HCT116 (cell line): ENCODE results near the gene ADGRL3.

ENCODE experiments used
- CEBPB ChIP-seq: IDR thresholded peaks from 2 replicates; pipeline ENCODE4 v1.6.1; 2012; ENCODE audit warnings: low read depth
- EGR1 ChIP-seq: IDR thresholded peaks from 2 replicates; pipeline ENCODE4 v1.6.1; 2012; ENCODE audit warnings: low read depth
- EZH2 ChIP-seq: fragments of 200-600 bp; sonication (generic); IDR thresholded peaks from 2 replicates; pipeline ENCODE4 v1.6.1; 2017; ENCODE audit warnings: antibody characterized with exemption, mixed run types
- JUND ChIP-seq: IDR thresholded peaks from 2 replicates; pipeline ENCODE4 v1.6.1; 2012
- POLR2A ChIP-seq: IDR thresholded peaks from 2 replicates; pipeline ENCODE4 v1.7.0; 2011; ENCODE audit warnings: borderline replicate concordance; ENCODE audit not compliant: insufficient read depth, insufficient read length; ENCODE audit errors: extremely low read depth
- POLR2AphosphoS5 ChIP-seq: IDR thresholded peaks from 2 replicates; pipeline ENCODE4 v1.6.1; 2011; ENCODE audit warnings: mild to moderate bottlenecking, low read depth, low read length, moderate library complexity
- SP1 ChIP-seq: IDR thresholded peaks from 2 replicates; pipeline ENCODE4 v1.6.1; 2012; ENCODE audit warnings: low read depth
- TF ChIP-seq, protein P1 (sequence below), 3 experiments: fragments of 200-600 bp in 1 of 3; sonication (generic) in 1 of 3; IDR thresholded peaks in 2 of 3; conservative IDR thresholded peaks in 1 of 3; 2 replicates each; pipeline ENCODE4 v1.5.1; 2012 to 2017; ENCODE audit warnings: low read depth in 2 of 3, low read length in 2 of 3, antibody characterized with exemption in 1 of 3, borderline replicate concordance in 1 of 3, control low read depth in 1 of 3, mild to moderate bottlenecking in 1 of 3, mixed read lengths in 1 of 3, mixed run types in 1 of 3, moderate library complexity in 1 of 3; ENCODE audit not compliant: insufficient read depth in 1 of 3

DNA sequence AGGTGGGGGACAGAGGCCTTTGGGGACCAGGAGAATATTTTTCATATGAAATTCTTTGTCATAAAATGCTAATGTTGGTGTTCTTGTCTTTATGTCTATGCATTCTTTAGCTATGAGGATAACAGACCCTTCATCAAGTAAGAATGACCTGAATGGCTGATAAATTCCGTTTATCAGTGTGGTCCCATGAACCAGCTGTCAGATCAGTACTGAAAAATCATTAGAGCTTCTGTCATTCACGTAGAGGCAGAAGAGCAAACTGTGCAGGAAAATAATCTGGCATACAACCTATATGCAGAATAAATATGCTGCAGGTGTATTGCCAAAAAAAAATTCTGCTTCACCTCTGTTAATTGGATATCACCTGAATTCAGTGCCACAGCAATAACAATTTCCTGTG lies 828.6 kb downstream of the ADGRL3 start:
- TF ChIP-seq EZH2 (no peak), POLR2A (no peak), POLR2AphosphoS5 (no peak), CEBPB (no peak), SP1 (no peak), EGR1 (no peak), JUND (no peak)
- TF ChIP-seq, protein P1, sequence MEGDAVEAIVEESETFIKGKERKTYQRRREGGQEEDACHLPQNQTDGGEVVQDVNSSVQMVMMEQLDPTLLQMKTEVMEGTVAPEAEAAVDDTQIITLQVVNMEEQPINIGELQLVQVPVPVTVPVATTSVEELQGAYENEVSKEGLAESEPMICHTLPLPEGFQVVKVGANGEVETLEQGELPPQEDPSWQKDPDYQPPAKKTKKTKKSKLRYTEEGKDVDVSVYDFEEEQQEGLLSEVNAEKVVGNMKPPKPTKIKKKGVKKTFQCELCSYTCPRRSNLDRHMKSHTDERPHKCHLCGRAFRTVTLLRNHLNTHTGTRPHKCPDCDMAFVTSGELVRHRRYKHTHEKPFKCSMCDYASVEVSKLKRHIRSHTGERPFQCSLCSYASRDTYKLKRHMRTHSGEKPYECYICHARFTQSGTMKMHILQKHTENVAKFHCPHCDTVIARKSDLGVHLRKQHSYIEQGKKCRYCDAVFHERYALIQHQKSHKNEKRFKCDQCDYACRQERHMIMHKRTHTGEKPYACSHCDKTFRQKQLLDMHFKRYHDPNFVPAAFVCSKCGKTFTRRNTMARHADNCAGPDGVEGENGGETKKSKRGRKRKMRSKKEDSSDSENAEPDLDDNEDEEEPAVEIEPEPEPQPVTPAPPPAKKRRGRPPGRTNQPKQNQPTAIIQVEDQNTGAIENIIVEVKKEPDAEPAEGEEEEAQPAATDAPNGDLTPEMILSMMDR (IDR thresholded peaks at IDR 0.05 in 2 of 3, conservative IDR thresholded peaks at IDR 0.05 in 1 of 3; ENCODE audit: borderline replicate concordance in 1 of 3, insufficient read depth in 1 of 3, low read depth in 2 of 3, low read length in 2 of 3), result no peak
